Measurements from ENCODE around the gene RBMX.
"Not testable (repeated sequence)": the region's sequence is repeated elsewhere in the genome, so short reads cannot be mapped to it uniquely, and the experiment has no call there.

Gene RBMX

DNA sequence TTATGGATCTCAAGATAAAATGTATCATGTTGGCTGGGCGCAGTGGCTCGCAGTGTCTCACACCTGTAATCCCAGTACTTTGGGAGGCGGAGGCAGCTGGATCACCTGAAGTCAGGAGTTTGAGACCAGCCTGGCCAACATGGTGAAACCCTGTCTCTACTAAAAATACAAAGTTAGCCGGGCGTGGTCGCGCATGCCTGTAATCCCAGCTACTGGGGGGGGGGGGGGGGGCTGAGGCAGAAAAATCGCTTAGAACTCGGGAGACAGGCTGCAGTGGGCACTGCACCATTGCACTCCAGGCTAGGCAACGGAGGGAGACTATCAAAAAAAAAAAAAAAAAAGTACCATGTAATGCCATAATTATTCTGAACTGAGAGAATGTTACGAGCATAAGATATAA, 2.1 kb downstream of the RBMX start:
- DNase-seq (ENCODE audit: low spot score) = no peak

DNA sequence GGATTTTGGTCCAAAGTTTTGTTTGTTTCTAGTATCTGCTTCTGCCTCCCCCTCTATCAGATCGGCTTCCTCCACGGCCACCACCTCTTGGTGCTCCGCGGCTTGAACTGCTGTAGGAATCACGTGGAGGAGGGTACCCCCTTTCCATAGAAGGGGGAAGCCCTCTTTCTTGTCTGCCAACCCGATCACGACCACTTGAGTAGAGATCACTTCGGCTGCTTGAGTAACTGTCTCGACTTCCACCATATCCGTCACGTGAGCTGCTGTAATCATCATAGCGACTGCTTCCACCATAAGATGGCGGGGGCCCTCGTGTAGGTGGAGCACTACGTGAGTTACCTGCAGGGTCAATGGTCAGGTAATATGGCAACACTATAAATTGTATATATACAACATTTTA, 6.4 kb downstream of the RBMX start:
- DNase-seq (ENCODE audit: low spot score) = not testable (repeated sequence)

- not testable (repeated sequence) for DNase-seq (ENCODE audit: low spot score)
Observed at GRCh38 chrX:136873210-136873609, 7.3 kb downstream of the RBMX start.

- no peak for DNase-seq (ENCODE audit: low spot score)
Observed at GRCh38 chrX:136872091-136872700, 8.3 kb downstream of the RBMX start.

GRCh38 chrX:136870064-136870463, 10.5 kb downstream of the RBMX start:
- no peak for DNase-seq (ENCODE audit: low spot score)

DNA sequence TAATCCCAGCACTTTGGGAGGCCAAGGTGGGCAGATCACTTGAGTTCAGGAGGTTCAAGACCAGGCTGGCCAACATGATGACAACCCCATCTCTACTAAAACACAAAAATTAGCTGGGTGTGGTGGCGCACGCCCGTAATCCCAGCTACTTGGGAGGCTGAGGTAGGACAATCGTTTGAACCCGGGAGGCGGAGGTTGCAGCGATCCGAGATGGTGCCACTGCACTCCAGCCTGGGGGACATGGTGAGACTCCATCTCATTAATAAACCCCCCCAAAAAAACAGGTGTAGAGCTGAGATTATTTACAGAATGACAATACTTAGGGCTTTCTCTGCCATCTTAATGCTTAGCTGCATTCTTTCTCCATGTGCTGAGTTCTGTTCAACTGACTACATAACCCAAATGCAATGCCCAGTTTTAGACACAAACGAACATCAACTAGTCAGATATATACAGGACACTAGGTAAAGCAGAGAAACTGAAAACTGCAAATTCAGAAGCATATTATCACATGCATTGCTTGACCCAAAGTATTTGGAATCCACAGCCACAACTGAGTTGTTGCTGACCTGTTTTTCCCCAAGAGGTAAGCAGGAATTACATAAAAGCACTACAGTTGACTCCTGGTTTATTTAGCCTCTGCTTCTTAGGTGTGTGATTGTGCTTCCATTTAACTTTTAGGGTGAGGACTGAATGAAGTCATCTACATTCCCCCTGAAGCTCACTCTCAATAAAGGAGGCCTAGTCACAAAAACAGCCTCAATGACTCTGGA, 12.1 kb downstream of the RBMX start:
- no peak for DNase-seq (ENCODE audit: low spot score)

DNA sequence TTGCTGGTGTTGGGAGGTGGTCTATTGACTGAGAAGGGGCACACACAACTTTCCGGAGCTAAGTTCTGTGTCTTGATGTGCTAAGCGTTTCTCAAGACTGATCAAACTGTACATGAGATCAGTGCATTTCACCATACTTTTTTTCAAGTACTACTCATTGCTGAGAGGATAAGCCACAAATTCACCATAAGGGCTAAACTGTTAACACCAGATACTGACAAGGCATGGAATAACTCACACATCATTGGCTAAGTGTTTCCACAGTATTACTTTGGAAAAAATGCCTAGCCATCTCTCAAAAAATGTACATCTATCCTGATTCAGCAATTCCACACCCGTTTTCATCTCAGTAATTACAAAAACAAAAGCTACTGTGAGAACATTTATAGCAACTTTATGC, 13.0 kb downstream of the RBMX start:
- DNase-seq (ENCODE audit: low spot score) = no peak

GRCh38 chrX:136867096-136867491, 13.4 kb downstream of the RBMX start:
- no peak for DNase-seq (ENCODE audit: low spot score)

DNA sequence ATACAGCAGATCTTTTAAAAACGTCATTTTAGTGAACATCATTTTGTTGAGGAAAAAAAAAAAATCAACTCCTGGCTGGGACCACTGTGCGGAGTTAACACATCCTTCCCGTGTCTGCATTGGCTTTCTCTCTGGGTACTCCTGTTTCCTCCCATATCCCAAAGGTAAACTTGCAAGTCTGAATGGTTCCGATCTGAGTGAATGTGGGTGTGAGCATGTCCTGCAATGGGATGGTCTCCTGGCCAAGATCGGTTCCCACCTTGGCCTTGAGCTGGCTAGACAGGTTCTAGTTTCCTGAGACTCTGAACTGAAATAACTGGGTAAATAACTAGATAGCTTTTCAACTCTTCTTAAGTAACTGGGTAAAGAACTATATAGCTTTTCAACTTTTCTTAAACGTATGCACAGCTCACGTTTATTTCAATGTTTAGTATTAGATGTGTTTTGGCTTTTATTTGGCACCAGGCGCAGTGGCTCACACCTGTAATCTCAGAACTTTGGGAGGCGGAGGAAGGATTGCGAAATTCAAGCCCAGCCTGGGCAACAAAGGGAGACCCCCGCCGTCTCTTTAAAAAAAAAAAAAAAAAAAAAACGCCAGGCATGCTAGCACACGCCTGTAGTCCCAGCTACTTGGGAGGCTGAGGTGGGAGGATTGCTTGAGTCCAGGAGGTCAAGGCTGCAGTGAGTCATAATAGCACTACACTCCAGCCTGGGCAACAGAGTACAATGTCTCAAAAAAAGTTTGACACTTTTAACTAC, 14.0 kb downstream of the RBMX start:
- no peak for DNase-seq (ENCODE audit: low spot score)

DNA sequence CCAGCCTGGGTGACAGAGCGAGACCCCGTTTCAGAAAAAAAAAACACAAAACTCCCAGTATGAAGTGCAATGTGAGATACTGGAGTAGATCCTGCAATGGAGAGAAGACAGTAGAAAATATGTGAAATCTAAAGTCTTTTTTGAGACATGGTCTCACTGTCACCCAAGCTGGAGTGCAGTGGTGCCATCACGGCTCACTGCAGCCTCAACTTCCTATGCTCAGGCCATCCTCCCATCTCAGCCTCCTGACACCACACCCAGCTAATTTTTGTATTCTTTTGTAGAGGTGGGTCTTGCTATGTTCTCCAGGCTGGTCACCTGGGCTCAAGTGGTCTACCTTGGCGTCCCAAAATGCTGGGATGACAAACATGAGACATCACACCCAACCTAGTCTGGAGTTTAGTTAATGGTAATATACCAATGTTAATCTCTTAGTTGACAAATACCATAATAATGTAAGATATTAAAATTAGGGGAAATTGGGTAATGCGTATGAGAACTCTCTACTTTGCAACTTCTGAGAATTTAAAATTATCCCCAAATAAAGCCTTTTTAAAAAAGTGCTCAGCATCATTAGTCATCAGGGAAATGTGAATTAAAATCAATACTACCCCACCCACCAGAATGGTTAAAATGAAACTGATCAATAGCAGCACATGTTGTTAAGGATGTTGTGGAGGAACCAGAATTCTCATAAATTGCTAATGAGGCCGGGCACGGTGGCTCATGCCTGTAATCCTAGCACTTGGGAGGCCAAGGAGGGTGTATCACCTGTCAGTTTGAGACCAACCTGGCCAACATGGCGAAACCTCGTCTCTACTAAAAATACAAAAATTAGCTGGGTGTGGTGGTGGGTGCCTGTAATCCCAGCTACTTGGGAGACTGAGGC, 15.0 kb downstream of the RBMX start:
- DNase-seq (ENCODE audit: low spot score) = no peak

- DNase-seq (ENCODE audit: low spot score) = no peak
Observed at GRCh38 chrX:136863826-136864225, 16.7 kb downstream of the RBMX start.

- no peak for DNase-seq (ENCODE audit: low spot score)
Observed at GRCh38 chrX:136862546-136862945, 18.0 kb downstream of the RBMX start.

GRCh38 chrX:136861877-136862276, 18.6 kb downstream of the RBMX start:
- DNase-seq (ENCODE audit: low spot score) = no peak

- no peak for DNase-seq (ENCODE audit: low spot score)
Observed at GRCh38 chrX:136858007-136858756, 22.3 kb downstream of the RBMX start.

GRCh38 chrX:136856551-136856950, 24.0 kb downstream of the RBMX start:
- DNase-seq (ENCODE audit: low spot score) = no peak

- no peak for DNase-seq (ENCODE audit: low spot score)
Observed at GRCh38 chrX:136856050-136856449, 24.5 kb downstream of the RBMX start.

DNA sequence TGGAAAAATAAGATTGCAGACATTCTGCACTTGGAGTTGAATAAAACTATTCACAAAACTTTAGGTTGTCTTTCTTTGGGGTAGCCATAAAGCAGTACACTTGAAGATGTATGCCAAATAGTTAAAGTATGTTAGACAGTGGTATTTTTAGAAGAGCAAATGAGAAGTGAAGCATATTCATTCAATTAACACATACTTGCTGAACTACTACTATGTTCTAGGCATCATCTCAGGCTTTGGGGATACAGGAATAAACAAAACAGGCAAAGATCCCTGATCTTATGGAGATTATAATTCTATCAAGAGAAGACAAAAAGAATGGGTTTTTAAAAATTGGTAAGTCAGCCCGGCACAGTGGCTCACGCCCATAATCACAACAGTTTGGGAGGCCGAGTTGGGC, 29.0 kb downstream of the RBMX start:
- DNase-seq (ENCODE audit: low spot score) = no peak

GRCh38 chrX:136850441-136851175, 29.9 kb downstream of the RBMX start:
- DNase-seq (ENCODE audit: low spot score) = no peak

DNA sequence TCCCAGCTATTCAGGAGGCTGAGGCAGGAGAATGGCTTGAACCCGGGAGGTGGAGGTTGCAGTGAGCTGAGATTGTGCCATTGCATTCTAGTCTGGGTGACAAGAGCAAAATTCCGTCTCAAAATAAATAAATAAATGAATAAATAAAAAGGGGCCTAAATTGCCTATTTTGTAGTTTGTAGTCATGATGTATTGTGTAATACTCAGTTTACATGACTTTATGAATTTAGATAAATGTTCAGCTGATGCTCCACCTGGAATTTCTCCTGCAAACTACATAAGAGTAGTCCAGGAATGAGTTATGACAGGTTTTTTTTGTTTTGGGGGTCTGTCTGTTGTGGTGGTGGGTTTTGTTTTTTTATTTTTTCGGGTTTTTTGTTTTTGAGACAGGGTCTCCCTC, 31.1 kb downstream of the RBMX start:
- DNase-seq (ENCODE audit: low spot score) = no peak

DNA sequence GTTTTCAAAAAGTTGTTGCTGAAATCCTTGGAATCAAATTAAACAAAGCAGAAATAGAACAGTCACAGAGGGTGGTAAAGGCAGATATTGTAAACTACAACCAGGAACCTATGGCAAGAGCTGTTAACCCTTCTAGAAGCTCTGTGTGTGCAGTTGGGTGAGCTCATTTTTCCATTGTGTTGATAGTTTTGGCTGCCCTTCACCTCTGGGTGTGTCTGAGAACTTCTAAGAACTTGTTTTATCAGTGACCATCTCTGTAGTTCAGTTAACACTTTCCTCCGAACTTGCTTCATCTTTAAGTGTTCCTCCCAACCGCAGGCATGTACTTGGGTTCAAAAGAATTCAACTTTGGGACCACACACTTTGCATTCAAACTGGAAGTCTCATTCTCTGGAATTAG, 32.7 kb downstream of the RBMX start:
- DNase-seq (ENCODE audit: low spot score) = no peak

GRCh38 chrX:136839196-136839595, 41.3 kb downstream of the RBMX start:
- no peak for DNase-seq (ENCODE audit: low spot score)

All from CD4-positive, alpha-beta T cell treated with Interleukin-15 for 4 hours (primary cell).